Fibroblast of skin of back (primary cell): ENCODE data around the gene EXOG.

Source experiments
- DNase-seq: peaks from one replicate; pipeline ENCODE4 v3.0.0-alpha.2; 2013

EXOG gene

GRCh38 chr3:38548154-38548931, 52.2 kb downstream of the EXOG start:
- no peak for DNase-seq

GRCh38 chr3:38549082-38549481, 52.9 kb downstream of the EXOG start:
- no peak for DNase-seq

- no peak for DNase-seq
Measured at GRCh38 chr3:38549486-38549885, 53.3 kb downstream of the EXOG start.

GRCh38 chr3:38549957-38550840, 54.1 kb downstream of the EXOG start:
- DNase-seq, result no peak

GRCh38 chr3:38551026-38551832, 55.1 kb downstream of the EXOG start:
- no peak for DNase-seq

GRCh38 chr3:38552364-38552763, 56.2 kb downstream of the EXOG start:
- no peak for DNase-seq

GRCh38 chr3:38553071-38553470, 56.9 kb downstream of the EXOG start:
- no peak for DNase-seq

- DNase-seq, result no peak
Measured at GRCh38 chr3:38554127-38554827, 58.1 kb downstream of the EXOG start.

GRCh38 chr3:38555149-38555840, 59.2 kb downstream of the EXOG start:
- DNase-seq, result no peak

- no peak for DNase-seq
Measured at GRCh38 chr3:38555926-38556325, 59.8 kb downstream of the EXOG start.

- DNase-seq, result no peak
Measured at GRCh38 chr3:38556640-38557358, 60.7 kb downstream of the EXOG start.

GRCh38 chr3:38558864-38559263, 62.7 kb downstream of the EXOG start:
- no peak for DNase-seq

- DNase-seq, result no peak
Measured at GRCh38 chr3:38560284-38560683, 64.1 kb downstream of the EXOG start.

GRCh38 chr3:38560996-38561717, 65.0 kb downstream of the EXOG start:
- DNase-seq, result no peak

- no peak for DNase-seq
Measured at GRCh38 chr3:38561746-38562466, 65.8 kb downstream of the EXOG start.

- no peak for DNase-seq
Measured at GRCh38 chr3:38562467-38562925, 66.4 kb downstream of the EXOG start.

GRCh38 chr3:38563070-38563885, 67.1 kb downstream of the EXOG start:
- no peak for DNase-seq

GRCh38 chr3:38563886-38564270, 67.7 kb downstream of the EXOG start:
- no peak for DNase-seq
